HepG2 (cell line): Measurements from ENCODE around the gene OR13J1. TPM values are rescaled to one million over a fixed set of nuclear protein-coding genes. Genes with fewer than 3 reads are reported as not detected.

ENCODE experiments used
- CEBPG ChIP-seq: IDR thresholded peaks from 2 replicates; pipeline ENCODE4 v1.6.1; 2016
- CHD2 ChIP-seq: IDR thresholded peaks from 2 replicates; pipeline ENCODE4 v1.6.1; 2011; ENCODE audit warnings: low read depth, low read length, improper control_type of control experiment
- HNRNPH1 ChIP-seq: fragments of 200-400 bp; formaldehyde crosslinking; optimal IDR thresholded peaks from 2 replicates; pipeline ENCODE3; 2017; ENCODE audit warnings: mild to moderate bottlenecking, low read depth, low read length
- JUND ChIP-seq: sonication (generic); formaldehyde crosslinking; IDR thresholded peaks from 2 replicates; pipeline ENCODE4 v1.8.0; 2022; ENCODE audit warnings: mild to moderate bottlenecking, missing genetic modification reagents
- KAT2B ChIP-seq: fragments of 150-350 bp; IDR thresholded peaks from 2 replicates; pipeline ENCODE4 v1.6.1; 2014; ENCODE audit warnings: low read depth, low read length, borderline replicate concordance
- KDM3A ChIP-seq: IDR thresholded peaks from 2 replicates; pipeline ENCODE4 v1.6.1; 2018; ENCODE audit warnings: low read depth, missing compliant biosample characterization
- MXI1 ChIP-seq: IDR thresholded peaks from 3 replicates; pipeline ENCODE4 v1.6.1; 2012; ENCODE audit warnings: low read depth, low read length, inconsistent platforms, borderline replicate concordance
- NBN ChIP-seq: fragments of 450-650 bp; conservative IDR thresholded peaks from 2 replicates; pipeline ENCODE4 v1.6.1; 2017
- NFKBIZ ChIP-seq: IDR thresholded peaks from 2 replicates; pipeline ENCODE4 v1.6.1; 2018; ENCODE audit warnings: missing genetic modification reagents, missing compliant biosample characterization
- NR2F6 ChIP-seq, 2 experiments: IDR thresholded peaks; 2 replicates each; pipeline ENCODE4 v1.6.1; 2016; ENCODE audit warnings: antibody characterized with exemption in 1 of 2, mild to moderate bottlenecking in 1 of 2
- SP140L ChIP-seq: sonication (generic); formaldehyde crosslinking; IDR thresholded peaks from 2 replicates; pipeline ENCODE4 v1.4.0; 2020; ENCODE audit warnings: missing genetic modification reagents, borderline replicate concordance
- SYNCRIP ChIP-seq: fragments of 200-400 bp; formaldehyde crosslinking; IDR thresholded peaks from 2 replicates; pipeline ENCODE4 v1.6.1; 2018; ENCODE audit warnings: mild to moderate bottlenecking, low read depth, low read length; ENCODE audit not compliant: insufficient read depth
- UBTF ChIP-seq: sonication (generic); formaldehyde crosslinking; IDR thresholded peaks from 2 replicates; pipeline ENCODE4 v1.4.0; 2020; ENCODE audit warnings: mild to moderate bottlenecking, missing genetic modification reagents
- ZBTB7A ChIP-seq: sonication (generic); formaldehyde crosslinking; IDR thresholded peaks from 2 replicates; pipeline ENCODE4 v1.8.0; 2022; ENCODE audit warnings: mild to moderate bottlenecking, missing genetic modification reagents
- ZNF264 ChIP-seq: sonication (generic); formaldehyde crosslinking; IDR thresholded peaks from 2 replicates; pipeline ENCODE4 v1.4.0; 2020; ENCODE audit warnings: missing genetic modification reagents
- ZNF615 ChIP-seq: sonication (generic); formaldehyde crosslinking; IDR thresholded peaks from 2 replicates; pipeline ENCODE4 v1.5.0; 2020; ENCODE audit warnings: mild to moderate bottlenecking, missing genetic modification reagents, borderline replicate concordance
- ZNF619 ChIP-seq: sonication (generic); formaldehyde crosslinking; IDR thresholded peaks from 2 replicates; pipeline ENCODE4 v1.4.0; 2020; ENCODE audit warnings: mild to moderate bottlenecking, missing genetic modification reagents
- polyA plus RNA-seq, 8 experiments: library from polyadenylated mRNA; depleted of rRNA in 3 of 8; stranded (reverse) in 7 of 8; unstranded in 1 of 8; fragments of >200 nt; fragmentation: Illumina TruSeq in 4 of 8; extraction: Trizol in 4 of 8; gene quantifications; 2 replicates each; pipeline versions ENCODE4 v1.2.1 to v1.2.3, GENCODE V29; 2011 to 2016; ENCODE audit warnings: low read depth in 4 of 8, missing spikeins in 1 of 8, mixed read lengths in 1 of 8; ENCODE audit not compliant: insufficient read depth in 1 of 8
- total RNA-seq, 5 experiments: library from RNA; depleted of rRNA; stranded (reverse); fragments of >200 nt; fragmentation: Illumina TruSeq; extraction: Trizol; gene quantifications; 2 replicates each; pipeline ENCODE4 v1.2.3, GENCODE V29; 2016; ENCODE audit warnings: low read depth in 1 of 5
- TF ChIP-seq, protein P1 (sequence below): sonication (generic); formaldehyde crosslinking; IDR thresholded peaks from 2 replicates; pipeline ENCODE4 v1.5.0; 2020; ENCODE audit warnings: mild to moderate bottlenecking, missing genetic modification reagents
- TF ChIP-seq, protein P2 (sequence below): sonication (generic); formaldehyde crosslinking; IDR thresholded peaks from 2 replicates; pipeline ENCODE4 v1.4.0; 2020; ENCODE audit warnings: mild to moderate bottlenecking, low read depth, missing genetic modification reagents
- TF ChIP-seq, protein P3 (sequence below): sonication (generic); formaldehyde crosslinking; IDR thresholded peaks from 2 replicates; pipeline ENCODE4 v1.4.0; 2020; ENCODE audit warnings: mild to moderate bottlenecking, missing genetic modification reagents

OR13J1 gene
- total and polyA plus RNA-seq, 2 of the 13 experiments (the other 11 are each of a cell fraction or from before 2014, with no cell fraction given): not detected

DNA sequence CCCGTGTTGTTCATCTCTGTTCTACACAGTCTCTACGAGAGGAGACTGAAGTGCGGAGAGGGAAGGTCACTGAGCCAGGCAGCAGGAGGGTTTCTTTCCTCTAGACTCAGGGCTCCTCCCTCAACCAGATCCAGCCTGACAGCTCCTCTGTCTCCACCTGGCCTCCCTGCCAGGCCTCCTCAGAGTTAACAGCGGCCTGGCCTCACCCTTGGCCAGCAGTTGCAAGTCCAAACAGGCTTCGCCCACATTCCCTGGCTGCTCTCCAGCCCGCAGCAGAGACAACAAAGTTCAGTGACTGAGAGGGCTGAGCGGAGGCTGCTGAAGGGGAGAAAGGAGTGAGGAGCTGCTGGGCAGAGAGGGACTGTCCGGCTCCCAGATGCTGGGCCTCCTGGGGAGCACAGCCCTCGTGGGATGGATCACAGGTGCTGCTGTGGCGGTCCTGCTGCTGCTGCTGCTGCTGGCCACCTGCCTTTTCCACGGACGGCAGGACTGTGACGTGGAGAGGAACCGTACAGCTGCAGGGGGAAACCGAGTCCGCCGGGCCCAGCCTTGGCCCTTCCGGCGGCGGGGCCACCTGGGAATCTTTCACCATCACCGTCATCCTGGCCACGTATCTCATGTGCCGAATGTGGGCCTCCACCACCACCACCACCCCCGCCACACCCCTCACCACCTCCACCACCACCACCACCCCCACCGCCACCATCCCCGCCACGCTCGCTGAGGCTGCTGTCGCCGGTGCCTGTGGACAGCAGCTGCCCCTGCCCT, 35.9 kb upstream of the OR13J1 start, which contains the start of gene HRCT1 (continued):
- TF ChIP-seq UBTF (CRISPR knock-in tag): peak; percentile 74
- no peak for TF ChIP-seq NR2F6 (IDR thresholded peaks at IDR 0.05)
- peak; percentile 29; the same call in 1 of the 2 replicates for TF ChIP-seq NR2F6 (CRISPR knock-in tag; IDR thresholded peaks at IDR 0.05)
- 0 out of 2 replicates have a peak, but pooled peaks have one; percentile 26 for TF ChIP-seq KDM3A (CRISPR knock-in tag)
- no peak for TF ChIP-seq SYNCRIP
- TF ChIP-seq, protein P1, sequence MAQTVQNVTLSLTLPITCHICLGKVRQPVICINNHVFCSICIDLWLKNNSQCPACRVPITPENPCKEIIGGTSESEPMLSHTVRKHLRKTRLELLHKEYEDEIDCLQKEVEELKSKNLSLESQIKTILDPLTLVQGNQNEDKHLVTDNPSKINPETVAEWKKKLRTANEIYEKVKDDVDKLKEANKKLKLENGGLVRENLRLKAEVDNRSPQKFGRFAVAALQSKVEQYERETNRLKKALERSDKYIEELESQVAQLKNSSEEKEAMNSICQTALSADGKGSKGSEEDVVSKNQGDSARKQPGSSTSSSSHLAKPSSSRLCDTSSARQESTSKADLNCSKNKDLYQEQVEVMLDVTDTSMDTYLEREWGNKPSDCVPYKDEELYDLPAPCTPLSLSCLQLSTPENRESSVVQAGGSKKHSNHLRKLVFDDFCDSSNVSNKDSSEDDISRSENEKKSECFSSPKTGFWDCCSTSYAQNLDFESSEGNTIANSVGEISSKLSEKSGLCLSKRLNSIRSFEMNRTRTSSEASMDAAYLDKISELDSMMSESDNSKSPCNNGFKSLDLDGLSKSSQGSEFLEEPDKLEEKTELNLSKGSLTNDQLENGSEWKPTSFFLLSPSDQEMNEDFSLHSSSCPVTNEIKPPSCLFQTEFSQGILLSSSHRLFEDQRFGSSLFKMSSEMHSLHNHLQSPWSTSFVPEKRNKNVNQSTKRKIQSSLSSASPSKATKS (CRISPR knock-in tag): no peak
- peak; percentile 54; the same call in 1 of the 2 replicates for TF ChIP-seq CEBPG (CRISPR knock-in tag)
- TF ChIP-seq HNRNPH1: no peak
- TF ChIP-seq ZNF264: no peak
- TF ChIP-seq NBN: no peak
- no peak for TF ChIP-seq SP140L (CRISPR knock-in tag)
- no peak for TF ChIP-seq CHD2
- TF ChIP-seq ZNF615 (CRISPR knock-in tag): no peak
- no peak for TF ChIP-seq JUND (CRISPR knock-in tag)
- TF ChIP-seq MXI1: no peak
- TF ChIP-seq KAT2B: no peak
- TF ChIP-seq, protein P2, sequence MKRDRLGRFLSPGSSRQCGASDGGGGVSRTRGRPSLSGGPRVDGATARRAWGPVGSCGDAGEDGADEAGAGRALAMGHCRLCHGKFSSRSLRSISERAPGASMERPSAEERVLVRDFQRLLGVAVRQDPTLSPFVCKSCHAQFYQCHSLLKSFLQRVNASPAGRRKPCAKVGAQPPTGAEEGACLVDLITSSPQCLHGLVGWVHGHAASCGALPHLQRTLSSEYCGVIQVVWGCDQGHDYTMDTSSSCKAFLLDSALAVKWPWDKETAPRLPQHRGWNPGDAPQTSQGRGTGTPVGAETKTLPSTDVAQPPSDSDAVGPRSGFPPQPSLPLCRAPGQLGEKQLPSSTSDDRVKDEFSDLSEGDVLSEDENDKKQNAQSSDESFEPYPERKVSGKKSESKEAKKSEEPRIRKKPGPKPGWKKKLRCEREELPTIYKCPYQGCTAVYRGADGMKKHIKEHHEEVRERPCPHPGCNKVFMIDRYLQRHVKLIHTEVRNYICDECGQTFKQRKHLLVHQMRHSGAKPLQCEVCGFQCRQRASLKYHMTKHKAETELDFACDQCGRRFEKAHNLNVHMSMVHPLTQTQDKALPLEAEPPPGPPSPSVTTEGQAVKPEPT (CRISPR knock-in tag): no peak
- no peak for TF ChIP-seq NFKBIZ (CRISPR knock-in tag)
- 0 out of 2 replicates have a peak, but pooled peaks have one; percentile 32 for TF ChIP-seq ZBTB7A (CRISPR knock-in tag)
- TF ChIP-seq, protein P3, sequence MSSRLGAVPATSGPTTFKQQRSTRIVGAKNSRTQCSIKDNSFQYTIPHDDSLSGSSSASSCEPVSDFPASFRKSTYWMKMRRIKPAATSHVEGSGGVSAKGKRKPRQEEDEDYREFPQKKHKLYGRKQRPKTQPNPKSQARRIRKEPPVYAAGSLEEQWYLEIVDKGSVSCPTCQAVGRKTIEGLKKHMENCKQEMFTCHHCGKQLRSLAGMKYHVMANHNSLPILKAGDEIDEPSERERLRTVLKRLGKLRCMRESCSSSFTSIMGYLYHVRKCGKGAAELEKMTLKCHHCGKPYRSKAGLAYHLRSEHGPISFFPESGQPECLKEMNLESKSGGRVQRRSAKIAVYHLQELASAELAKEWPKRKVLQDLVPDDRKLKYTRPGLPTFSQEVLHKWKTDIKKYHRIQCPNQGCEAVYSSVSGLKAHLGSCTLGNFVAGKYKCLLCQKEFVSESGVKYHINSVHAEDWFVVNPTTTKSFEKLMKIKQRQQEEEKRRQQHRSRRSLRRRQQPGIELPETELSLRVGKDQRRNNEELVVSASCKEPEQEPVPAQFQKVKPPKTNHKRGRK: no peak
- 0 out of 2 replicates have a peak, but pooled peaks have one; percentile 39 for TF ChIP-seq ZNF619 (CRISPR knock-in tag)
